Right lobe of liver (tissue), 4 donors: Measurements from ENCODE around the gene KLHL22.

Experiments
- POLR2A ChIP-seq: fragments of 450-650 bp; IDR thresholded peaks from one replicate; pipeline ENCODE4 v1.6.1; 2017; ENCODE audit warnings: antibody characterized with exemption, mild to moderate bottlenecking
- TF ChIP-seq, protein P1 (sequence below), 4 donors: fragments of 200-600 bp in 3 of 4; fragments of 450-650 bp in 1 of 4; IDR thresholded peaks; one replicate each; pipeline versions ENCODE4 v1.5.1 to v1.8.0; 2016 to 2022; ENCODE audit warnings: antibody characterized with exemption in 4 of 4, mild to moderate bottlenecking in 2 of 4
- donor health status: DM: no; HTN: no; CAD: no.
- donor health status: DM: no; HTN: no; CAD: no.
- donor health status: DM: no; HTN: yes; CAD: no.

- TF ChIP-seq, protein P1, sequence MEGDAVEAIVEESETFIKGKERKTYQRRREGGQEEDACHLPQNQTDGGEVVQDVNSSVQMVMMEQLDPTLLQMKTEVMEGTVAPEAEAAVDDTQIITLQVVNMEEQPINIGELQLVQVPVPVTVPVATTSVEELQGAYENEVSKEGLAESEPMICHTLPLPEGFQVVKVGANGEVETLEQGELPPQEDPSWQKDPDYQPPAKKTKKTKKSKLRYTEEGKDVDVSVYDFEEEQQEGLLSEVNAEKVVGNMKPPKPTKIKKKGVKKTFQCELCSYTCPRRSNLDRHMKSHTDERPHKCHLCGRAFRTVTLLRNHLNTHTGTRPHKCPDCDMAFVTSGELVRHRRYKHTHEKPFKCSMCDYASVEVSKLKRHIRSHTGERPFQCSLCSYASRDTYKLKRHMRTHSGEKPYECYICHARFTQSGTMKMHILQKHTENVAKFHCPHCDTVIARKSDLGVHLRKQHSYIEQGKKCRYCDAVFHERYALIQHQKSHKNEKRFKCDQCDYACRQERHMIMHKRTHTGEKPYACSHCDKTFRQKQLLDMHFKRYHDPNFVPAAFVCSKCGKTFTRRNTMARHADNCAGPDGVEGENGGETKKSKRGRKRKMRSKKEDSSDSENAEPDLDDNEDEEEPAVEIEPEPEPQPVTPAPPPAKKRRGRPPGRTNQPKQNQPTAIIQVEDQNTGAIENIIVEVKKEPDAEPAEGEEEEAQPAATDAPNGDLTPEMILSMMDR (IDR thresholded peaks at IDR 0.05): no peak
- TF ChIP-seq POLR2A: no peak
These were observed 45.6 kb downstream of the KLHL22 start for GRCh38 chr22:20449819-20450550.
